Upper lobe of right lung (tissue), 1 donor: ENCODE results near the gene GALNTL6. TPM values are rescaled to one million over a fixed set of nuclear protein-coding genes. Genes with fewer than 3 reads are reported as not detected.

Experiments
- ATAC-seq: fragments of 200-7000 bp; cut with Tn5 transposase; one replicate; pipeline ENCODE4 v1.9.1; 2020; ENCODE audit warnings: mild to moderate bottlenecking, moderate library complexity
- DNase-seq: peaks from one replicate; pipeline ENCODE4 v3.0.0-alpha.2; 2020
- H3K27ac ChIP-seq: fragments of 200-600 bp; one replicate; pipeline ENCODE4 v1.8.0; 2022
- H3K27me3 ChIP-seq: fragments of 200-600 bp; one replicate; pipeline ENCODE4 v1.8.0; 2022; ENCODE audit warnings: mild to moderate bottlenecking
- H3K36me3 ChIP-seq: fragments of 200-600 bp; one replicate; pipeline ENCODE4 v1.8.0; 2022
- H3K4me1 ChIP-seq: fragments of 200-600 bp; one replicate; pipeline ENCODE4 v1.8.0; 2022
- H3K4me3 ChIP-seq: fragments of 200-600 bp; one replicate; pipeline ENCODE4 v1.8.0; 2022; ENCODE audit warnings: mild to moderate bottlenecking
- H3K9me3 ChIP-seq: fragments of 200-600 bp; one replicate; pipeline ENCODE4 v1.8.0; 2022
- intact Hi-C: fragments of 100-400 bp; cut with DNase I; formaldehyde crosslinking; loops from one replicate; pipeline ENCODE4 v1.11.0; 2022
- total RNA-seq: library from RNA; stranded (reverse); fragmentation: NEBNext Ultra II Directional; extraction: Animal tissue kit (Norgen Biotek cat#: 25700); gene quantifications from one replicate; pipeline ENCODE4 v1.2.1, GENCODE V29; 2021
- TF ChIP-seq, protein P1 (sequence below): fragments of 200-600 bp; IDR thresholded peaks from one replicate; pipeline ENCODE4 v1.8.0; 2022; ENCODE audit warnings: antibody characterized with exemption
- donor health status: DM: no; HTN: yes; CAD: no; lungs with severe emphysema.

The GALNTL6 gene
- total RNA-seq, 1 donor from 2014 or later = 0.20 TPM

DNA sequence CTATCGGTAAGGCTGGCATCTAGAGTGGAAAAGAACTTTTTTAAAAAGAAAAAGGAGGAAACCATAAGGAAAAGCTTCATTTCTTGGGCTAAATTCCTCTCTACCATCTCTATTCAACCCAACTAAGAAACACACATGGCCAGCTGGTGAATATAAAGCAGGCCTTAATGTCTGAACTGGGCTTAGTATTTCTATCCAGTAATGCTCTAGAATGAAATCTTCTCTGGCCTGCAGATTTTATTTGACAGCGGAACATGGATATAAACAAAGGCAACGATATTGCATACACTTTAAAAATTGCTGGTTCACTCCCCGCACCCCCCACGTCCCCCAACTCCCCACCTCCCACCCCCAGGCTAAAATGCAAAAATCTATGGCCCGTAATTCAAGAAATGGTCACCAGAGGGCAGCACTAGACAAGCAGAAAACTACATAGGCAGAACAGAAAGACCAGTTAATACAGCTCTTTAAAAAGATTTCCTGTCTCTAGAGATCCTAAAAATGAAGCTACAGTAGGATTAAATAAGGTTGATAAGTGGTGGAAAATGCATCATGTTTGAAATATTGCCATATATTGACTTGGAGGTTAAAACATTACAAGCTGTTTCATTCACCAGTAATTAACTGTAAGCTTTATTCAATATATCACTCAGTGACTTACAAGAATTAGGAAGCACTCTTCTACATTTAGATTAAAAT is 1200.2 kb downstream of the GALNTL6 start:
- H3K9me3 ChIP-seq = no peaks in the 10 kb centered on the region
- intact Hi-C loops = loop anchor here (5.0 kb wide), 1 partner anchor 244 kb away; no protein-coding TSS in a partner anchor
- no peaks in the 10 kb centered on the region for H3K36me3 ChIP-seq
- no peak overlapping the region for H3K4me3 ChIP-seq
- no peak overlapping the region for H3K27ac ChIP-seq
- no peak for DNase-seq
- TF ChIP-seq, protein P1, sequence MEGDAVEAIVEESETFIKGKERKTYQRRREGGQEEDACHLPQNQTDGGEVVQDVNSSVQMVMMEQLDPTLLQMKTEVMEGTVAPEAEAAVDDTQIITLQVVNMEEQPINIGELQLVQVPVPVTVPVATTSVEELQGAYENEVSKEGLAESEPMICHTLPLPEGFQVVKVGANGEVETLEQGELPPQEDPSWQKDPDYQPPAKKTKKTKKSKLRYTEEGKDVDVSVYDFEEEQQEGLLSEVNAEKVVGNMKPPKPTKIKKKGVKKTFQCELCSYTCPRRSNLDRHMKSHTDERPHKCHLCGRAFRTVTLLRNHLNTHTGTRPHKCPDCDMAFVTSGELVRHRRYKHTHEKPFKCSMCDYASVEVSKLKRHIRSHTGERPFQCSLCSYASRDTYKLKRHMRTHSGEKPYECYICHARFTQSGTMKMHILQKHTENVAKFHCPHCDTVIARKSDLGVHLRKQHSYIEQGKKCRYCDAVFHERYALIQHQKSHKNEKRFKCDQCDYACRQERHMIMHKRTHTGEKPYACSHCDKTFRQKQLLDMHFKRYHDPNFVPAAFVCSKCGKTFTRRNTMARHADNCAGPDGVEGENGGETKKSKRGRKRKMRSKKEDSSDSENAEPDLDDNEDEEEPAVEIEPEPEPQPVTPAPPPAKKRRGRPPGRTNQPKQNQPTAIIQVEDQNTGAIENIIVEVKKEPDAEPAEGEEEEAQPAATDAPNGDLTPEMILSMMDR = peak; percentile 73
- no peaks in the 10 kb centered on the region for H3K4me1 ChIP-seq
- no peaks in the 10 kb centered on the region for H3K27me3 ChIP-seq
- ATAC-seq = peak; percentile 81

DNA sequence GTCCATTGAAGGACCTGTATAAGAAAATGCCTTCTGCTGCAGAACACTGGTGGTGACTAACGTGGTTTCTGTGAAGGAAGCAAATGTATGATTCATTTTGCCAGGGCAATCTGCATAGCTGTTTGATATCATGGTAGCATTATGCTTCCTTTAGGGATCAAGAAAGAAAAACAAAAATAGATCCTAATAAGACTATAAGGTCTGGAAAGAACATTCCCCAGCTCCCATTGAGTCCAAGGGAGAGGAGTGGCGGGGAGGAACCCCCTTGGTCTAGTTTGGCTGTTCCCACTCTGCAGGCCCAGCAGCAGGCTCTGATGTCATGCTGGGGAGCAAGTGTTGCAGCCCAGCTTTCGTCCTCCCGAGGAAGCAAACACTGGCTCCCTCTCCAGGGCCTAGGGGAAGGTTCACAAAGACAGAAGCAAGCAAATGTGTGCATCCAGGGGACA is 1200.9 kb downstream of the GALNTL6 start:
- no peak for DNase-seq
- TF ChIP-seq, protein P1 = no peak
- no peak for ATAC-seq
- intact Hi-C loops = loop anchor here (5.0 kb wide), 1 partner anchor 243 kb away; no protein-coding TSS in a partner anchor
- no peaks in the 10 kb centered on the region for H3K36me3 ChIP-seq
- no peaks in the 10 kb centered on the region for H3K27me3 ChIP-seq
- H3K4me1 ChIP-seq = no peaks in the 10 kb centered on the region
- H3K4me3 ChIP-seq = no peak overlapping the region
- H3K27ac ChIP-seq = no peak overlapping the region
- no peaks in the 10 kb centered on the region for H3K9me3 ChIP-seq

DNA sequence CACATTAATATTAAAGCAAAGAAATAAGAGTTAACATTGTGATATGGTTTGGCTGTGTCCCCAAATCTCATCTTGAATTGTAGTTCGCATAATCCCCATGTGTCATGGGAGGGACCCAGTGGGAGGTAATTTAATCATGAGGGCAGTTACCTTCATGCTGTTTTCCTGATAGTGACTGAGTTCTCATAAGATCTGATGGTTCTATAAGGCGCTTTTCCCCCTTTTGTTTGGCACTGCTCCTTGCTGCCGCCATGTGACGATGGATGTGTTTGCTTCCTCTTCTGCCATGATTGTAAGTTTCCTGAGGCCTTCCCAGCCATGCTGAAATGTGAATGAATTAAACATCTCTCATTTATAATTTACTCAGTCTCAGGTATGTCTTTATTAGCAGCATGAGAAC is 1201.6 kb downstream of the GALNTL6 start:
- ATAC-seq (no peak), DNase-seq (no peak)
- TF ChIP-seq, protein P1 = no peak
- no peak overlapping the region for H3K27ac ChIP-seq
- intact Hi-C loops = loop anchor here (5.0 kb wide), 1 partner anchor 242 kb away; no protein-coding TSS in a partner anchor
- H3K27me3 ChIP-seq = no peaks in the 10 kb centered on the region
- H3K36me3 ChIP-seq = no peaks in the 10 kb centered on the region
- H3K9me3 ChIP-seq = no peaks in the 10 kb centered on the region
- H3K4me1 ChIP-seq = no peaks in the 10 kb centered on the region
- no peak overlapping the region for H3K4me3 ChIP-seq

DNA sequence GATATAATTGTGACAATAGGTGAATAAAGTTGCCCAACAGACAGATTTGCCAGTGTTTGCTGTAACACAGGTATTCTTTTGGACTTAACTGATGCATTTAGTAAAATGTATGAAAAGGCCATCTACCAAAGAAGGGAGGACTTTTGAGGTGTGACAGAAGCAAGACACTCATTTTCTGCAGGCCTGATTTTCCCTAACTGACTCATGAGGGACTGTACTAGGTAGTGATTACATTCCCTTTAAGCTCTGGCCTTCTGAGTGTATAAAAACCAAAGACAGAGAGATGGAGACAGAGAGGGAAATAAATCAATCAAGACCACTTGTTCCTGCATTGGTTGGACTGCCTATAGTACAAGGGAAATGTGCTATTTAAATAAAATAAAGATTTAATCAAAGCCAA is 1204.6 kb downstream of the GALNTL6 start:
- DNase-seq (no peak), ATAC-seq (no peak)
- Histone ChIP-seq H3K4me1 (no peaks in the 10 kb centered on the region), H3K27me3 (no peaks in the 10 kb centered on the region), H3K36me3 (no peaks in the 10 kb centered on the region), H3K9me3 (no peaks in the 10 kb centered on the region), H3K4me3 (no peak overlapping the region), H3K27ac (no peak overlapping the region)
- intact Hi-C loops = no loop called here
- TF ChIP-seq, protein P1 = no peak

DNA sequence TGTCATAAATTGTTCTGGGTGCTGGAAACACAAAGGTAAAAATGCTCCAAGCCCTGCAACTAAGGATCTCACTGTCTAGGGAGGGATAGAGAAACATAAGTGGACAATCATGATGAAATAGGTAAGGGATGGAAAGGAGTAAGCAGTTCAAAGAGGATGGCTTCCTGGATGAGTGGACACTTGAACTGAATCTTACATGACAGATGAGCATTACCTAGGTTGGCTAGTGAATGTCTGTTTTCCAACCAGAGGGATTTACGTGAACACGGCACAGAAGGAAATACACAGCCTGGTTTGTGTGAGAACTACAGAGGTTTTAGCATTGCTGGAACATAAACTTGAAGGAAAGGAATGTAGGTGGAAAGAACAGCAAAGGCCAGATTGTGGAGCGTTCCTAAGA is 1205.2 kb downstream of the GALNTL6 start:
- ATAC-seq (no peak), DNase-seq (no peak)
- no peaks in the 10 kb centered on the region for H3K36me3 ChIP-seq
- H3K27me3 ChIP-seq = no peaks in the 10 kb centered on the region
- no peaks in the 10 kb centered on the region for H3K9me3 ChIP-seq
- H3K27ac ChIP-seq = no peak overlapping the region
- TF ChIP-seq, protein P1 = no peak
- no peak overlapping the region for H3K4me3 ChIP-seq
- H3K4me1 ChIP-seq = no peaks in the 10 kb centered on the region
- intact Hi-C loops = no loop called here
